ENCODE measurements around the gene GALNT7.

Gene GALNT7

DNA sequence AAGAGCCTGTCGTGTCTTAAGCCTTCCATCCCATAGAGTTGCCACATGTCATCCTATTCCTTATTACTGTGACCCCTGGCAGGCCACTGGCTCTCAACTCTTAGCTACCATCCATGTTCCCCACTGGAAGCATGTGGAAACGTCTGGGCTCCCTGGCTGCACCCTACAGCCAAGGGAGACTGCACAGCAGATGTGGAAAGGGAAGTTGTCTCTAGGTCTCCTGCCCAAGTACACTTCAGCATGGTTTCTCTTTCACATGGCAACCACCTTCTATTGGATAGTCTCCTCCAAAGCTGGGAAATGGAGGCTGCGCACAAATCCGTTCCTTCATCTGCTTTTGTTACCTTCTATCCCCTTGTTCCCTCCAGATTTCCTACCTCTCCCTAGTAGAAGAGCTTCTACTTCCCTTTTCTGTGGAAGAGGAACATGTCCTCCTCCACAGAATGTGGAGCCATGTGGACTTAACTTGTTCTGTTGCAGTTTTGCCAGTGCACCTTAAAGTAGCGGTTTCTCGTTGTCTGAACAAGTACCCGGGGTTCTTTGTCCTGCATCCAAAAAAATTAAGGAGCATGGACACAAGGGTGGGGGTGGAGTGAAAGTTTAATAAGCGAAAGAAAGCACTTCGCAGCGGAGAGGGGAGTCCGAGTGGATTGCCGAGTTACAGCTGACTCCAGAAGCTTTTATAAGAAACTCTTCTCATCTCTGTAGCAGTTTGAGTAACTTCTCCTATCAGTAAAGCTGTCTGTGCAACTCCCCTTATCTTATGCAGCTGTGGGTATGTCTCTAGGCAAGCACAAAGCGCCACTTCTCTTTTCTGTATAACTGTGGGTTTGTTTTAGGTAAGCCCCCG lies 113.0 kb downstream of the GALNT7 start:
- Mint-ChIP-seq H3K9me3 (peaks cover 18% of the 10 kb centered on the region), H3K27me3 (ENCODE audit: low read depth) (no peaks in the 10 kb centered on the region), H3K4me1 (ENCODE audit: low read depth) (peaks cover 2% of the 10 kb centered on the region), H3K27ac (no peak overlapping the region), H3K36me3 (ENCODE audit: low read depth) (peaks cover 8% of the 10 kb centered on the region), H3K4me3 (no peak overlapping the region)
- no peak for DNase-seq (ENCODE audit: low spot score)

DNA sequence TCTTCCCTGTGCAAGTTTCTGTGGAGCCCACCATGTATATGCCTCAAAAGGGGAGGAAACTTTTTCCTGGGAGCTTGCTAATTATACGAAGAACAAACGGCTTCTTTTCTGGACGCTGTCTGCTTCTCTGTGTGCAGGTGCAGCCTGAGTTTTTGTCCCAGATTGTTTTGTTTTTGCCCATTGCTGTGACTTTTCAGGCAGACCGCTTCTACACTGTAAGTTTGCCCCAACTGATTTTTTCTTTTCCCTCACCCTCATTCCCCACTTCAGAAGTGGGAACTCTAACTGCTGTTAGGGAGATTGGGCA lies 113.6 kb downstream of the GALNT7 start:
- peaks cover 2% of the 10 kb centered on the region for H3K4me1 Mint-ChIP-seq (ENCODE audit: low read depth)
- no peak for DNase-seq (ENCODE audit: low spot score)
- H3K9me3 Mint-ChIP-seq: peaks cover 24% of the 10 kb centered on the region
- H3K4me3 Mint-ChIP-seq: no peak overlapping the region
- peaks cover 8% of the 10 kb centered on the region for H3K36me3 Mint-ChIP-seq (ENCODE audit: low read depth)
- no peaks in the 10 kb centered on the region for H3K27me3 Mint-ChIP-seq (ENCODE audit: low read depth)
- H3K27ac Mint-ChIP-seq: no peak overlapping the region

DNA sequence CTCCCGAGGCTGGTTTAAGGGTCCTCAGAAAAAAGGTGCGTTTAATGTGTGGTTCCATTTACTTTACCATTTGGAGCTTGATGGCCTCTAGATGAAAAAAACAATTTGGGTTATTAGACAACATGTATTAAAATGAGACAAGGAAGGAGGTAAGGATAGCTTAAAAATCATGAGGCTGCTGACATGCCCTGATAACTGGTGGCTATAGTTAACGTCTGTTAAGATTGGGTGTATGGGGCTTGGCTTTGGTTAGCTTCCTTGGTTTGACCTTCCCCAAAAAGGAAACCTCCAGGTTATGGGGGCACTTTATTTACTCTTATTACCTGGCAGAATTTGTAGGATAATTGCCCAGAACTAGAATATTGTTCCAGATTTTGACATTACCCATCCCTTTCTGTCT lies 114.0 kb downstream of the GALNT7 start:
- no peak overlapping the region for H3K4me3 Mint-ChIP-seq
- DNase-seq (ENCODE audit: low spot score): no peak
- H3K27ac Mint-ChIP-seq: no peak overlapping the region
- H3K36me3 Mint-ChIP-seq (ENCODE audit: low read depth): peaks cover 8% of the 10 kb centered on the region
- H3K9me3 Mint-ChIP-seq: peaks cover 28% of the 10 kb centered on the region
- no peaks in the 10 kb centered on the region for H3K27me3 Mint-ChIP-seq (ENCODE audit: low read depth)
- H3K4me1 Mint-ChIP-seq (ENCODE audit: low read depth): peaks cover 2% of the 10 kb centered on the region

DNA sequence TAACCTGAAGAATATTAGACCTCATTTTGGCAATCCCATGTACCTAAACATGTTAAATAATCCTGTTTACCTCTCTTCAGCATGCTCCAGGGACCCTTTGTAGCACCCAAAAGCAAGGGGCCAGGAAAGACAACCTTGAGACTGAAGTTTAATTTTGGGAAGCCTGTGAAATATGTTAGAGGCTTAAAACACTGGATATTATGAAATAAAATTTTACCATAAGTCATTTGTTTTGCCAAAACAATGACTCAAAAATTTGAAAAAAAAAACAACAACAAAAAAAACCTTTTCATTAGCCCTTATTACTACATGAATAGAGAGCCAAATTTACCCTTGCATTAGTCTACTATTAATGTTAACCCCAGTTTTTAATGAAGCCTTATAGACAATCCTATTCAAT lies 115.9 kb downstream of the GALNT7 start:
- H3K27me3 Mint-ChIP-seq (ENCODE audit: low read depth): no peaks in the 10 kb centered on the region
- H3K36me3 Mint-ChIP-seq (ENCODE audit: low read depth): peaks cover 8% of the 10 kb centered on the region
- peaks cover 31% of the 10 kb centered on the region for H3K9me3 Mint-ChIP-seq
- peaks cover 15% of the 10 kb centered on the region for H3K4me1 Mint-ChIP-seq (ENCODE audit: low read depth)
- no peak overlapping the region for H3K4me3 Mint-ChIP-seq
- no peak for DNase-seq (ENCODE audit: low spot score)
- no peak overlapping the region for H3K27ac Mint-ChIP-seq

DNA sequence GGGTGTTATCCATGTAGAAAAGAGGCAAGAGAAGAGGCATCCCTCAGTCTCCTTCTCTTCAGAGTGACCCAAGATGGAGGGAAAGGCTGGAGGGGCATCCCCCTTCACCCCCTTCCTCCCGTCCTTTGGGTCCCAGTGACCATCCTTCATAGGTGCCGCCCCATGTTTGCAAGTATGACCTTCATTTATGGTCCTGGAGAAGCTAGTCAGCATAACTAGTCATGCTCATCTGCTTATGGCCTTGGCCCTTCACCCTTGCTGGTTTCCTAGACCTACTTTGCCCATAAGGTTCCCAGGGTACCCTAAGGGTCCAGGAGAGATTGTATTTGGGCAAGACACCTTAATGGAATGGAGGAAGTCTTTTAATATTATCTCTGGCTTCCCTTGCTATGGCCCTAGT lies 118.9 kb downstream of the GALNT7 start:
- Mint-ChIP-seq H3K27me3 (ENCODE audit: low read depth) (no peaks in the 10 kb centered on the region), H3K4me3 (no peak overlapping the region), H3K36me3 (ENCODE audit: low read depth) (peaks cover 8% of the 10 kb centered on the region), H3K27ac (no peak overlapping the region), H3K9me3 (peaks cover 31% of the 10 kb centered on the region), H3K4me1 (ENCODE audit: low read depth) (peaks cover 18% of the 10 kb centered on the region)
- no peak for DNase-seq (ENCODE audit: low spot score)

DNA sequence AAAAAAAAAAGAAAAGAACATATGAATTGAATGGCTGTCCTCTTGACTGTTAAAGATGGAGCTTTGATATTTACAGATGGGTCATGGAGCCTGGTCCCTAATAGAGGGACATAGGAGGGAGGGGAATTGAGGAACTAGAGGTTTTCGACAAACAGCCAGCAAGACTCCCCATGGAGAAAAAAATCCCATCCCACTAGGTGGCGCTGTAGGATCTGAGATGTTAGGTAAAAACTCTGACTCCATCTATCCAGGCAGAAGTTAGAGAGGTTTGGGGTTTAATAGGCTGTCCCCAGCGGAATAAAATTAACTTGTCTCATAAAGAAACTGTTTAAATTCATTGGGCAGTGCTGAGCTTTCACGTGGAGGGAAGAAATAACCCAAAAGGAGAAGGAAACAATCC lies 119.7 kb downstream of the GALNT7 start:
- Mint-ChIP-seq H3K4me3 (peak overlapping the region; percentile 66), H3K9me3 (peaks cover 31% of the 10 kb centered on the region), H3K27me3 (ENCODE audit: low read depth) (no peaks in the 10 kb centered on the region), H3K36me3 (ENCODE audit: low read depth) (peaks cover 8% of the 10 kb centered on the region), H3K4me1 (ENCODE audit: low read depth) (peaks cover 18% of the 10 kb centered on the region), H3K27ac (peak overlapping the region; percentile 65)
- peak; percentile 37 for DNase-seq (ENCODE audit: low spot score)

DNA sequence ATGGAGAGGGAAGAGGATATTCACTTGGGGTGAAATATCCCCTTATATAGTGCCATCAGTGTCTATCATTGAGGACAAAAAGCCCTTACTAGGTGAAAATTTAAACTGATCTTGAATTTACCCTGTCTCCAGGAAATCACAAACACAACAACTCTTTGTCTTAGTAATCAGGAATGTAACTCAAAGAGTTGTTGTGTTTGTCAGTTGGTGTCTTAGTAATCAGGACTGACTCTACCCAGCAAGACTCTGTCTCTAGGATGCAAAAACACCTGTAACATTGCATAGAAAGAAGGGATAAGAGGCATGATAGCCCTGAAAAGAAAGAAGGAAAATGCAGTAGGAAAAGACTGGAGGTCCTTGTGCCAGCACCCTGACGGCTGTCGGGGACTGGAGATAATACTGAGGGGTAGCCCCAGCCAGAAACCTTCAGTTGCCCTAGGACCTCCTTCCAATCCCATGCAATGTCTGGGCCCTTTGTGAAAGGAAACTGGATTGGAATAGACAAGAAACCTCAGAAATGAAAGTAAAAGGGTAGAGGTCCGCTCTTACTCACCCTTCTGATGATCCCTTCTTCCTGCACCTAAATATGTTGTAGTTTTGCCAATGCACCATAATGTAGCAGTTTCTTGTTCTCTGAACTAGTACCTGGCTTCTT lies 120.2 kb downstream of the GALNT7 start:
- H3K27ac Mint-ChIP-seq: peak overlapping the region; percentile 66
- H3K4me1 Mint-ChIP-seq (ENCODE audit: low read depth): peaks cover 18% of the 10 kb centered on the region
- H3K27me3 Mint-ChIP-seq (ENCODE audit: low read depth): no peaks in the 10 kb centered on the region

DNA sequence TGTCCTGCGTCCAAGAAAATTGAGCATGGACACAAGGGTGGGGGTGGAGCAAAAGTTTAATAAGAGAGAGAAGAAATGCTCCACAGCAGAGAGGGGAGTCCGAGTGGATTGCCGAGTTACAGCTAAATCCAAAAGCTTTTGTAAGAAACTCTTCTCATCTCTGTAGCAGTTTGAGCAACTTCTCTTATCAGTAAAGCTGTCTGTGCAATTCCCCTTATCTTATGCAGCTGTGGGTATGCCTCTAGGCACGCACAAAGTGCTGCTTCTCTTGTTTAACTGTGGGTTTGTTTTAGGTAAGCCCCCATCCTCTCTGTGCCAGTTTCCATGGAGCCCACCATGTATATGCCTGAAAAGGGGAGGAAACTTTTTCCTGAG lies 120.7 kb downstream of the GALNT7 start:
- H3K9me3 Mint-ChIP-seq: peaks cover 31% of the 10 kb centered on the region
- H3K4me3 Mint-ChIP-seq: peak overlapping the region; percentile 78
- no peak for DNase-seq (ENCODE audit: low spot score)
- no peaks in the 10 kb centered on the region for H3K27me3 Mint-ChIP-seq (ENCODE audit: low read depth)
- H3K4me1 Mint-ChIP-seq (ENCODE audit: low read depth): peaks cover 18% of the 10 kb centered on the region
- peak overlapping the region; percentile 66 for H3K27ac Mint-ChIP-seq
- peaks cover 8% of the 10 kb centered on the region for H3K36me3 Mint-ChIP-seq (ENCODE audit: low read depth)

More for the DNA sequence above, 120.2 kb downstream of the GALNT7 start:
- no peak for DNase-seq (ENCODE audit: low spot score)
- Mint-ChIP-seq H3K36me3 (ENCODE audit: low read depth) (peaks cover 8% of the 10 kb centered on the region), H3K9me3 (peaks cover 31% of the 10 kb centered on the region), H3K4me3 (peak overlapping the region; percentile 78)

DNA sequence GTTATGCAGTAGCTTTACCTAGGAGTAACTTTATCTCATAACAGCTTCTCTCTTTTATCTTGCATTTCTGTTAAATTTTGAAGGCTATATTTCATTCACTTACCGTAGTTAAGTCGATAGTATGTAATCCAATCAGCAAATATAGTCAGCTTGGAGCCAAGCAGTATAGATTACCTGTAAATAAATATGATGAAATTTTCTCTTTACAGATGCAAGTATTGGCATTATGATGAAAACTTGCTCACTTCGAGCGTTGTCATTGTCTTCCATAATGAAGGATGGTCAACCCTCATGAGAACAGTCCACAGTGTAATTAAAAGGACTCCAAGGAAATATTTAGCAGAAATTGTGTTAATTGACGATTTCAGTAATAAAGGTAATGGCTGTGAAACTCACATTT lies 123.3 kb downstream of the GALNT7 start:
- peaks cover 18% of the 10 kb centered on the region for H3K4me1 Mint-ChIP-seq (ENCODE audit: low read depth)
- H3K4me3 Mint-ChIP-seq: no peak overlapping the region
- H3K27ac Mint-ChIP-seq: no peak overlapping the region
- H3K36me3 Mint-ChIP-seq (ENCODE audit: low read depth): no peaks in the 10 kb centered on the region
- H3K9me3 Mint-ChIP-seq: peaks cover 10% of the 10 kb centered on the region
- H3K27me3 Mint-ChIP-seq (ENCODE audit: low read depth): no peaks in the 10 kb centered on the region
- DNase-seq (ENCODE audit: low spot score): no peak

DNA sequence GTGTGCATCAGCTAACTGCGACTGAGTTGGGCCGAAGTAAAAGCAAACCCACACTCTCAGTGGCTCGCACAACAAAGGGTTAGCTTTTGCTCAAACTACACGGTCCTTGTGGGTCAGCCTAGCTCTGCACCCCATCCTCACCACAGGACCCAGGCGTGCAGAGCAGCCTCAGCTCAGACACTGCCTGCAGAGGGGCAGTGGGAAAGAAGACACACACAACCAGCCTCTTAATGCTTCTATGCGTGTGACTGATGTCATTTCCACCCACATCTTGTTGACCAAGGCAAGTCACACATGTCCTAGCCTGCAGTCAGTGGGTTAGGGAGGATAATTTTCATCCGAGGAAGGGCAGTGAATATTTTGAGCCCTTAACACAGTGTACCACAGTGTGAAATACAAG lies 125.1 kb downstream of the GALNT7 start:
- no peaks in the 10 kb centered on the region for H3K36me3 Mint-ChIP-seq (ENCODE audit: low read depth)

DNA sequence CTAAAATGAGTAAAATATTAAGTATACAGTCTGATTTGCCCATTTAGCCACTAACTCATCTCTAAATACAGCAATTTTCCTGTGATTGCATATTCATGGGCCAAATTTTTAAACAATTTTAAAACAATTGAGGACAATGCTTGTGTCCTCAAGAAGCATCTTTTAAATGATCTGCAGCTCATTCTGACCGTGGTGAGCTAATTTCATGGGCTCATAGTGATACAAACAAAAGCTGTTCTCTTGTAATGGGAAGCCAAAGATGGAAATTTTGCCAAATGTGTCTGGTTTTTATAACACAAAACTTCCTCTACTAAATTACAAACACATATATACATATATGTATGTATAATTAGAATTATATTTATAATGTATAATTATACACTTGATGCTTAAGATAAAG lies 125.8 kb downstream of the GALNT7 start:
- Mint-ChIP-seq H3K27ac (no peak overlapping the region), H3K4me1 (ENCODE audit: low read depth) (peaks cover 5% of the 10 kb centered on the region), H3K36me3 (ENCODE audit: low read depth) (no peaks in the 10 kb centered on the region), H3K4me3 (no peak overlapping the region), H3K9me3 (no peaks in the 10 kb centered on the region), H3K27me3 (ENCODE audit: low read depth) (no peaks in the 10 kb centered on the region)
- DNase-seq (ENCODE audit: low spot score): no peak

More for the DNA sequence above, 125.1 kb downstream of the GALNT7 start:
- H3K4me3 Mint-ChIP-seq: no peak overlapping the region
- peaks cover 13% of the 10 kb centered on the region for H3K4me1 Mint-ChIP-seq (ENCODE audit: low read depth)
- no peaks in the 10 kb centered on the region for H3K27me3 Mint-ChIP-seq (ENCODE audit: low read depth)
- no peak overlapping the region for H3K27ac Mint-ChIP-seq
- H3K9me3 Mint-ChIP-seq: no peaks in the 10 kb centered on the region
- no peak for DNase-seq (ENCODE audit: low spot score)

DNA sequence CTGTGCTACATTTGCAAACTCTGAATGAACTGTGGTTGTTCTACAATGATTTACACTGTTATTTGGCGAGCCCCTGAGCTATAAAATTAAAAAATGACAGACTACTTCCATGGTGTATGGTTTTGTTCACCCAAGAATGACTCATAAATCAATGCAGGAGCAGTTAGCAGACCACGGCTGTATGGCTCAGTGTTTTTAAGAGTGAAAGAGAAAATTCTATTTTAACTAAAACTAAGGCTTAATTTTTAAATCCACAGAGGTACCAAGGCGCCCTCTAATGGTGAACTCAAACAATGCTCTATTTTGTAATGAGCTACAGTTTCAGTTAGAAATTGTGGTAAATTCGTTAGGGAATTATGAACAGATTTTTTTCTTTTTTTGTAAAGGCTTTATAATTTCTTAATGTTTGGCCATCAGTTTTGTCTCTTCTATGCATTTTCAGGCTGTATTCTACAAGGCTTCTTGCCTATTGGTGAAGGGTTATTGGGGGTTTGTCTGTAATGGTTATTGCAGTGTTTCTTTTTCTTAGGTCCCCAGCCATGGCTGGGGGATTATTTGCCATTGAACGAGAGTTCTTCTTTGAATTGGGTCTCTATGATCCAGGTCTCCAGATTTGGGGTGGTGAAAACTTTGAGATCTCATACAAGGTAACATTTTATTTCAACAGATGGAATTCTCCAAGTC lies 133.0 kb downstream of the GALNT7 start:
- no peak overlapping the region for H3K27ac Mint-ChIP-seq
- no peaks in the 10 kb centered on the region for H3K36me3 Mint-ChIP-seq (ENCODE audit: low read depth)
- H3K4me3 Mint-ChIP-seq: no peak overlapping the region
- no peaks in the 10 kb centered on the region for H3K9me3 Mint-ChIP-seq
- DNase-seq (ENCODE audit: low spot score): no peak
- H3K27me3 Mint-ChIP-seq (ENCODE audit: low read depth): no peaks in the 10 kb centered on the region
- H3K4me1 Mint-ChIP-seq (ENCODE audit: low read depth): peaks cover 5% of the 10 kb centered on the region

DNA sequence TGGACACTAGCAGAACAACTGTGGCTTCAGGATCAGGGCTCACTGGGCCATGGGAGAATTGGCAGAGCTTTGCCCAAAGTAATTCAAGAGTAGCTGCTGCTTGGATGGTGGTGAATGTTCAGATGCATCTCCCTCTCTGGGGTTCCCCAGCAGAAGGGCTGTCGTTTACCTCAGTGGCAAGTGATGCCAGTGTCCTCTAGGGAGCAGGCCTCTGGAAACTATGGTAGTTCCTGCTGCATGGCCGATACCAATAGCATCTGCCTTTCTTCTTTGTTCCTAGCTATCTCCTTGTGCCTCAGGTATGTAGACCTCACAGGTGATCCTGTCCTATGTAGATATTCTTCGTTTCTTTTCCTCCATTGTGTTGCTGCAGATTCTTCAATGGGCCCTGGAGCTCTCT lies 139.2 kb downstream of the GALNT7 start:
- Mint-ChIP-seq H3K9me3 (no peaks in the 10 kb centered on the region), H3K36me3 (ENCODE audit: low read depth) (peaks cover 9% of the 10 kb centered on the region), H3K4me1 (ENCODE audit: low read depth) (peaks cover 1% of the 10 kb centered on the region), H3K27me3 (ENCODE audit: low read depth) (no peaks in the 10 kb centered on the region), H3K27ac (no peak overlapping the region), H3K4me3 (no peak overlapping the region)
- no peak for DNase-seq (ENCODE audit: low spot score)

DNA sequence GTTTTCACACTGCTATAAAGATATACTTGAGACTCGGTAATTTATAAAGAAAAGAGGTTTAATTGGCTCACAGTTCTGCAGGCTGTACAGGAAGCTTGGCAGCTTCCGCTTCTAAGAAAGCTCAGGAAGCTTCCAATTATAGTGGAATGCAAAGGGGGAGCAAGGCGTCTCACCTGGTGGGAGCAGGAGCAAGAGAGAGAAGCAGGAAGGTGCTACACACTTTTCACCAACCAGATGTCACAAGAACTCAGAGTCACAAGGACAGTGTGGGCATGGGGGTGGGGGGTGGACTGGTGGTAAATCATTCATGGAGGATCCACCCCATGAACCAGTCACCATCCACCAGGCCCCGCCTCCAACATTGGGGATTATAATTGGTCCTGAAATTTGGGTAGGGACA lies 142.8 kb downstream of the GALNT7 start:
- Mint-ChIP-seq H3K9me3 (no peaks in the 10 kb centered on the region), H3K4me1 (ENCODE audit: low read depth) (peaks cover 1% of the 10 kb centered on the region), H3K27ac (no peak overlapping the region), H3K4me3 (no peak overlapping the region), H3K36me3 (ENCODE audit: low read depth) (peaks cover 9% of the 10 kb centered on the region), H3K27me3 (ENCODE audit: low read depth) (no peaks in the 10 kb centered on the region)
- DNase-seq (ENCODE audit: low spot score): no peak
